Measurements from ENCODE around the gene ZFTA.

Gene ZFTA

GRCh38 chr11:63749624-63750023 lies 19.0 kb downstream of the ZFTA start:
- DNase-seq (ENCODE audit: low spot score) = no peak

DNA sequence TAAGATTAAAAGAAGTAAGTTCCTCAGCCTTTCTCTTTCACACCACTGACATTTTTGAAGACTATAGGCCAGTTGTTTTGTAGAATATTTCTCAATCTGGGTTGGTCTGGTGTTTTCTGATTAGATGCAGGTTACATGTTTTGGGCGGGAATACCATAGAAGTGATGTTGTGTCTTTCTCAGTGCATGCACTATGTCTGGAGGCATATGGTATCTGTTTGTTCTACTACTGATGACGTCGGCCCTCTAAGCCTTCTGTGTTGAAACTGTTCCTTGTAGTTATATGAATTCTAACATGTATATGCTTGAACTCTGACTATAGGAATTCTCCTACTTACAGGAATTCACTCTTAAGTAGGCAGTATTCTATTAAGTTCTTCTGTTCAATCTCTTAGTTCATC lies 21.6 kb downstream of the ZFTA start:
- no peak for DNase-seq (ENCODE audit: low spot score)

- DNase-seq (ENCODE audit: low spot score) = no peak
Measured at GRCh38 chr11:63745304-63746170, 23.0 kb downstream of the ZFTA start.

DNA sequence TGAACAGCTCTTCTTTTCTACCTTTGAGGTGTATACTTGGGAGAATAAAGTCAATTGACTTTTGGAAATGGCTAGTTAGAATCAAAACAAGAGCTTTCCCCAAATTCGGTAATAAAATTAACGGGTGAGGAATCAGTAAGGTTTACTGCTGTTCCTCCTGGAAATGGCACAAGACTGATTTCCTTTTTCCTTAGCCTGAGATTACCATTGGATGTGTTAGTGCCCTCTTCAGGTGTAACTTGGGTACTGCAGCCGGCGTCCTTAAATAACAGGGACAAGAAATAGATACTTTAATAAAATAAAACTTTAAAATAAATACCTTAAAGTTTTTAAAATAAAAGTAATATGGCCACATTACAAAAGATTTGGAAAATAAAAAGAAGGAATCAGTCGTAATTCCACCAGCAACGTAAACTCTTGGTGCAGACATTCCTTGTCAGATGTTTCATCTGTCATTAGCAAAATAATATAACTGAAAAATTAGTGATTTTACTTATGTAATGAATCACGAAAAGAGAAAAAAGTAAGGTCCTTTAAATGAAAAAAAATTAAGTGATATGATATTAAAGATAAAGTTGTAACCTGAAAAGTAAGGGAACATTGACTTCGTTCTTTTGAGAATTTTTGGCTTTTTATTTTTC lies 29.7 kb downstream of the ZFTA start:
- DNase-seq (ENCODE audit: low spot score) = peak; percentile 31

GRCh38 chr11:63737718-63738117 lies 30.9 kb downstream of the ZFTA start:
- DNase-seq (ENCODE audit: low spot score) = no peak

DNA sequence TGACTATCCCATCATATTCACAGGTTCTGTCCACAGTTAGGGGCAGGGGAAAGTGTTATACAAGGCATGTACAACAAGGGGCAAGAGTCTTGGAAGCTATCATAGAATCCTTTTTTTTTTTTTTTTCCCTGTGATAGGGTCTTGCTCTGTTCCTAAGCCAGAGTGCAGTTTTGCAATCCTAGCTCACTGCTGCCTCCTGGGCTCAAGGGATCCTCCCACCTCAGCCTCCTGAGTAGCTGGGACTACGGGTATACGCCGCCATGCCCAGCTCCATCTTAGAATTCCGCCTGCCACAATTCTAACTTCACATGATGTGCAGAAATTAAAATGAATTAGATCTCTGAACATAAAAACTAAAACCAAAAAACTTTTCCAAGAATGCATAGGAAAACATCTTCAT lies 31.7 kb downstream of the ZFTA start:
- DNase-seq (ENCODE audit: low spot score) = no peak

- DNase-seq (ENCODE audit: low spot score) = no peak
Measured at GRCh38 chr11:63729326-63729725, 39.2 kb downstream of the ZFTA start.

GRCh38 chr11:63720611-63721010 lies 48.0 kb downstream of the ZFTA start:
- DNase-seq (ENCODE audit: low spot score) = no peak

GRCh38 chr11:63719987-63720386 lies 48.6 kb downstream of the ZFTA start:
- no peak for DNase-seq (ENCODE audit: low spot score)

DNA sequence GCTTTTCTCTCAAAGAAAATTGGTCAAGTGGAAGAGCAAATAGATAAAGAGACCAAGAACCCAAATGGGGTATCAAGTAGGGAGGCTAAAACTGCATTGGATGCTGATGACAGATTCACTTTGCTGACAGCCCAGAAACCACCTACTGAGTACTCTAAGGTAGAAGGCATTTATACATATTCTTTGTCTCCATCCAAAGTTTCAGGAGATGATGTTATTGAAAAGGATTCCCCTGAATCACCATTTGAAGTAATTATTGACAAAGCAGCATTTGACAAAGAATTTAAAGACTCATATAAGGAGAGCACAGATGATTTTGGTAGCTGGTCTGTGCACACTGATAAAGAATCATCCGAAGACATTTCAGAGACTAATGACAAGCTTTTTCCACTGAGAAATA lies 49.6 kb downstream of the ZFTA start:
- no peak for DNase-seq (ENCODE audit: low spot score)
